Erythroblast (primary cell): Measurements from ENCODE around the gene SHISAL2B.
"Not testable (repeated sequence)": the region's sequence is repeated elsewhere in the genome, so short reads cannot be mapped to it uniquely, and the experiment has no call there.

Experiments
- DNase-seq, 2 experiments: peaks; one replicate each; lab custom pipeline; 2025; lab: John Stamatoyannopoulos, UW
- GATA1 ChIP-seq: IDR thresholded peaks from 2 replicates; pipeline ENCODE4 v1.6.1; 2011; ENCODE audit warnings: low read depth, mild to moderate bottlenecking, control low read depth, low read length, moderate library complexity
- POLR2A ChIP-seq: IDR thresholded peaks from 2 replicates; pipeline ENCODE4 v1.6.1; 2011; ENCODE audit warnings: mild to moderate bottlenecking, low read length

SHISAL2B gene

DNA sequence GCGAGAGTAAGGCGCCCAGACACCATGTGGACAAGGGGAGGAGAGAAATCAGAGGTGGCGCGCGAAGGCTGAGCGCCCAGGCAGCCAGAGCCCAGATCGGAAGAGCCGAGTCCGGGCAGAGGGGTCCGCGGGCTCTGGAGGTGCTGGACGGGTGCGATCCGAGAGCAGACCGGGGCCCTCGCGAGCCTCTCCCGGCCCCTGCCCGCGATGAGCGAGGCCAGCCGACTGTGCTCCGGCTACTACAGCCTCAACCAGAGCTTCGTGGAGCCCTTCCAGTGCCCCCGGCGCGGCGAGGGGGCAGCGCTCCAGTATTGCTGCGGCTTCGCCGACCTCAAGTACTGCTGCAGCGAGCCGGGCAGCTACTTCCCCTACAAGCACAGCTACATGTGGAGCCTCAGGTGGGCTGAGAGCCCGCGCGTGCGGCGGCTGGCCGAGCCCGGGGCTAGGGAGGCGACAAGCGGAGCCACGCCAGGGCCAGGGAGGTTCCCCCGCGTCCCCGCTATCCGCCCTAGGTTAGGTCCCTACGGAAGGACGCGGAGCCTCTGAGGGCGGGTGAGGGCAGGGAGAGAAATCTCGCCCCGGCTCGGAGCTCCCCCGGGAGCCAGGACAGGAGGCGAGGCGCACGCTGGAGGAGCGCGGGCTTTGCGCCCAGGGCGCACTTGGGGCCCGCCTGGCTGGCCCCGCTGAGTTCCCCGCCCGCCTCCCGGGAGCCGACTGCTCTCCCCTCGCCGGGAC is at the start of gene SHISAL2B:
Gene SHISAL2B (plus strand): TSS at position 87 of the 735 bp plus-strand sequence. CDS start 121 bp downstream, at position 208.
- TF ChIP-seq GATA1 (no peak), POLR2A (no peak)
- DNase-seq: peak; percentile 18 to 55

DNA sequence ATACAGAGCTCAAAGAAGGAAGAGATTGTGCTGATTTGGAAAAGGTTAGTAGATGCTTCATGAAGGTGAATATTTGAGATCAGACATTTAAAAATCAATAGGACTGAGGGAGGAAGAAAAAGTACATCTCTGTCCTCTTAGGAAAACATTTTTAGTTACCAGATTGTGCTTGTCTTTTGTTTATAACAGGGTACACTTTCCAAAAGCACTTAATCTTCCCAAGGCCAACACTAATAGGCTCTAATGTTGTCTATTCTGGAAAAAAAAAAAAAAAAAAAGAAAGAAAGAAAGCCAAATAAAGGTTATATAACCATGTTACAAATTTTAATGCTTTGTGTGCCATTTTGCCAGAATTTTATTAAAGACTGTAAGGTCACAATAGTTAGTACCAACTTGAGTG is 45.5 kb upstream of the SHISAL2B start:
- TF ChIP-seq POLR2A (no peak), GATA1 (no peak)

DNA sequence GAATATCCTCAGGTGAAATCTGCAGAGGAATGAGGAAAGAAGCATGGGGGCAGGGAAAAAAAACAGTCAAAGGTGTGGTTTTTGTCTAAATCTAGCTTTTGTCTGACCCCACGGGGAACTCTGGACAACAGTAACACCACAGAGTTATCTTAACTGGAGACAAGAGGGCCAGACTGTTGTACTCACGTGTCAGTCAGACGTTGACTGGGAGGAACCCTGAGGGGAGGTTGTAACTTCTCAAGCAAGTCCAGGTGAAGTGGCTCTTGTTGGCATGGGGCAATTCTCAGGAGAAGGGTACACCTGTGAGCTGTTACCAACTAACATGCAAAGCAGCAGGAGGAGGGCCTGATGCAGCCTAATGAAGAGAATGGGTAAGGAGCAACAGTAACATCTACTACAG is 44.1 kb upstream of the SHISAL2B start:
- DNase-seq: no peak

More for the DNA sequence above, 45.5 kb upstream of the SHISAL2B start:
- DNase-seq: no peak

DNA sequence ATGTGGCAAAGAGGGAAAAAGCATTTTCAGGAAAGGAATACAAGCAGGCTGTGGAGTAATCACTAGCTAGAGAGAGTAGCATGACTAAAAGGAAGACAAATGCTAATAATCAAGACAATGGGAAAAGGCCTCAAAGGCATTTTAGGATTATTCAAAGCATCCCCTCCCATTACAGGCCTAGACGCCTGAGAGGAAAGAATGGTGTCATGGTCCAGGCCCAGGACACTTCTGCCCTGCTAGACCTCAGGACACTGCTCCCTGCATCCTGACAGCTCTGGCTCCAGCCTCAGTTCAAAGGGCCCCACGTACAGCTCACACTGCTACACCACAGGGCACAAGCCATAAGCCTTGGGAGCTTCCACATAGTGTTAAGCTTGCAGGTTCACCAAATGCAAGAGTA is 40.8 kb upstream of the SHISAL2B start:
- no peak for DNase-seq
- TF ChIP-seq GATA1: no peak
- TF ChIP-seq POLR2A: no peak

More for the DNA sequence above, 44.1 kb upstream of the SHISAL2B start:
- no peak for TF ChIP-seq GATA1

DNA sequence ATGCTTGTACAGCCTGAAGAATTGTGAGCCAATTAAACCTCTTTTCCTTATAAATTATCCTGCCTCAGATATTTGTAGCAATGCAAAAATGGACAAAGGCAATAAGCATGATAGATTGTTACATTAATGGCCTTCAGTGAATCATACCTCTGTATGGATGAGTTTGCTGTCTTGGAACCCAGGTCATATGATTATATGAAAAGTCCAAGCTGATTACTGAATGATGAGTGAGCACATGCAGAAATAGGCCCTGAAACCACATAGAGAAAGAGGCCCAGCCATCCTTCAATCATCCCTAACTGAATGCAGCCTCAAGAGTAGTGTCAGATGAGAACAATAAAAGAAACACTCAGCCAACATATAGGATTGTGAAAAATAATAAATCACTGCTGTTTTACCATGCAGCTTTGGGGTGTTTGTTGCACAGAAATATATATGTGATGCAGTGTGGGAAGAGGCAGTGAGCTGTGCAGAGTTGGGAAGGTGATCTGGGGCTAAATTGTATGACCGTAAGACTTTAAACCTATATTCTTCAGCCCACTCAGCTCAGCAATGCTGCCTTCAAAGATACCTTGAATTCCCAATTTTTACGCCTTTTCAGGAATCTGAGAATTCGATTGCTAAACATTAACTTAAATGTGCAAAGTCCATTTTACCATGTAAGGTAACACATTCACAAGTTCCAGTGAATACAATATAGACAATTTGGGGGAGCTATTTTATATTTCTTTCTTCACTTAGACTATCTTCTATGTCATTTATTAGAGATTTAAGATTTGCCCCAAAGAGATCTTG is 36.3 kb upstream of the SHISAL2B start:
- TF ChIP-seq POLR2A: no peak
- no peak for TF ChIP-seq GATA1
- DNase-seq: no peak

DNA sequence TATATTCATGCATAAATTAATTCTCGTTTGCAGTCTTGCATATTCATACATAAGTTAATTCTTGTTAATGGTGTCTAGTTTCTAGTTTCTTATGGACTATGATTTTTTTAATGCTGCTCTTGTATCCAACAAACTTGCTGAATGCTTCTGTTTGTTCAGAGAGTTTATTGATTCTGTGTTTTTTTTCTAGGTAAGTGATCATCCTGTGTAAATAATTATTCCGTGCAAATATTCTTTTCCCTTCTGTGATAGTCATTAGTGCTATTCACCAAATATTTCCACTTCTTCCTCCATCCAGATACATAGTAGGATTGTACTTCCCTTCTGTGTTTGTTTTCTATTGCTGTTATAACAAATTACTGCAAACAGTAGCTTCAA is 35.8 kb upstream of the SHISAL2B start:
- DNase-seq: no peak
- TF ChIP-seq GATA1 (no peak), POLR2A (no peak)

DNA sequence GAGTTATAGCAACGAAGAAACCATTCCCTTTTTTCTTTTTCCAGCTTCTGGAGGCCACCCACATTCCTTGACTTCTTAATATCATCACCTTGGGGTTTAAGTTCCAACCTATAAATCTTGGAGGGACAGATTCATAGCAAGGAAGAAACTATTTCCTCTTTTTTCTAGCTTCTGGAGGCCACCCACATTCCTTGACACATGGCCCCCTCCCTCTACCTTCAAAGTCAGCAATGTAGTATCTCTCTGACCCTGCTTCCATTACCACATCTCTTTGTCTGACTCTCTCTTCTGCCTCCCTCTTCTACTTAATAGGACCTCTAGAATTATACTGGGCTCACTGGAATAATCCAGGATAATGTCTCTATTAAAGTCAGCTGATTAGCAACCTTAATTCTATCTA is 34.7 kb upstream of the SHISAL2B start:
- no peak for TF ChIP-seq GATA1
- TF ChIP-seq POLR2A: no peak
- DNase-seq: no peak

DNA sequence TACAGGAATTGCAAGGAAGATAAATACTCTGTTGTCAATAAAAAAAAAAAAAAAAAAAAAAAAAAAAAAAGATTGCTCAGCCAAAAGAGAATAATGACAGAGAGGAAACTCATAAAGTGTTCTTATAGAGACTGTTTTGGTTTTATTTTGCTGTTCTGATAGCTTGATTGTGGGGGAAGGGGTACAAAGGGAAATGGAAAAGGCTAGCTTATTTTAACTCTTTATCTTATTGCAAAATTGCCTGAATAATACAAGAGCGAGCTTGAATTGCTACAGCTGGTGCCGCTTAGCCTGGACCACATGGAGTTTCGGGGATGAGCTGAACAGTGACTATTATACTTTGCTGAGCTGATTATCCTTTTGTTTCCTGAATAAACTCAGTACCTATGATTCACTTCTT is 31.0 kb upstream of the SHISAL2B start:
- no peak for DNase-seq
- TF ChIP-seq GATA1 (no peak), POLR2A (no peak)

DNA sequence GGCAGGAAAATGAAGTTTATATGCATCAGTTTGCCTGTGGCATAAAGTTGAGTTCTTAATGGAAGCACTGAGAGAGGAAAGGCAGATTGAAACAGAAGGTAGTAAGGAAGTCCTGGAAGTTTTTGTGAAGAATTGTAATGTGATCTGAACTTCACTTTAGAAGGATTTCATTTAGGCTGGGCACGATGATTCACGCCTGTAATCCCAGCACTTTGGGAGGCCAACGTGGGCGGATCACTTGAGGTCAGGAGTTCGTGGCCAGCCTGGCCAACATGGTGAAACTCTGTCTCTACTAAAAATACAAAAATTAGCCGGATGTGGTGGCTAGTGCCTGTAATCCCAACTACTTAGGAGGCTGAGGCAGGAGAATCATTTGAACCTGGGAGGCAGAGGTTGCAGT is 27.1 kb upstream of the SHISAL2B start:
- not testable (repeated sequence) for DNase-seq

DNA sequence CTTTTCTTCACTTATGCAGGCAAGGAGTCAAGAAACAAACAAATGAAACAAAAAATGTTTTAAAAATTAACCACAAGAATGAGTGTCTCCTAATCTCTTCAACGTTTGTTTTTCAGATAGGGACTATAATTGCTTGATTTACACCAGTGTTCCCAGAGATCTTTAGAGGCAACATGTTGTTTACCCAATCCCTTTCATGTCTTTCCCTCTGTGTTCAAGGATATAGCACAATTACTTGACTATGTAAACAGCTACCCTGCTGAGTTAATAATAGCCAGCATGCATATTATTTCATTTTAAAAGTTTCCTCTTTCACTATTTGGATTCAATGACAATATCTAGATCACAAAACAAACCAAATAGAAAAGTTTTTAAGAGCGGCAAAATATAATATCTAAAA is 25.1 kb upstream of the SHISAL2B start:
- TF ChIP-seq GATA1: no peak
- TF ChIP-seq POLR2A: no peak
- no peak for DNase-seq

DNA sequence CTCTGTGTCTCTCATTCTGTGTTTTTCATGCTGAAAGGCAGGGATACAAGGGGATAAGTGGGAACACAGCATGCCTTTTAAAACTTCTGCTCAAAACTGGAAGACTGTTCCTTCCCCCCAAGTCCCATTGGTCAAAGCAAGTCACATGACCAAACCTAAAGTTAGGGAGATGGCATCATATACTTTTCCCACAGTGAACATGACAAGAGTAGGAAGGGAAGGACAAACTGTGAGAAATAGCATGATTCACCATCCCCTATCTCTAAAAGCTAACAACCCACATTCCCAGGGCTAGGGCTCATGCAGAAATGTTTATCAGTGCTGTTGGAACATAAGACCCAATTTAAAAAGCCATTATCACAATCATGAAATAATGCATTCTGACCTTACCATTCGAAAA is 24.2 kb upstream of the SHISAL2B start:
- no peak for TF ChIP-seq POLR2A
- TF ChIP-seq GATA1: no peak
- DNase-seq: no peak

DNA sequence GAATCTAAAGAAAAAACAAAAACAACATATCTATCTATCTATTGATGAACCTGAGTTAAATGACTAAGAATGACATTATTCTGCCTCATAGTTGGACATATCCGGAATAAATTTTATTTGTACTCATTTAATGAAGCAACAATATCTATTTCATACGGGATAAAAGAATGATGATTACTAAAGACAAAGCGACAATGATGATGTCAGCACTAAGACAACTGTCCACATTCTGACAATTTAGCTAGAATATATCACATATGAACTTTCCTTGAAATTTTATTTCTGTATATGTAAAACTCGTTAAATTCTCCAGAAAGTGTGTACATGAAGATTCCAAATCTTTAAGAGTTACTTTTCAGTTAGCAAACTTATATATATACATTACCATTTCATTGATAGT is 23.2 kb upstream of the SHISAL2B start:
- DNase-seq: no peak
- TF ChIP-seq POLR2A (no peak), GATA1 (no peak)

DNA sequence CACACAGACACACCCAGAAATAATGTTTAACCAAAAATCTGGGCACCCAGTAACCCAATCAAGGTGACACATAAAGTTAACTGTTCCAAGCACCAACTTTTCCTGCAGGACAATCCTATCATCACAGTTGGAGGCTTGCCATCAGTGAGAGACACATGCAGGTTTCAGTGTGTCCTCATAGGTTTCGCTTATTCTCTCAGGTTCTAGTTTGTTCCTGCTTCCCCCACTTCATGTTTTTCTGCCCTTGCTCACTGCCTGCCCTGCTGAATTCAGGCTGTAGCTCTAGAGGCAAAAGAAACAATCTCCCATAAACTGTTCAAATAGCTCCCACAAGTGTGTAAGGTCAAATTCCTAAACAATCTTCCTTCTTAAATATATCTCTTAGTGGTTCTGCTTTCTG is 20.0 kb upstream of the SHISAL2B start:
- TF ChIP-seq GATA1: no peak
- TF ChIP-seq POLR2A: no peak

DNA sequence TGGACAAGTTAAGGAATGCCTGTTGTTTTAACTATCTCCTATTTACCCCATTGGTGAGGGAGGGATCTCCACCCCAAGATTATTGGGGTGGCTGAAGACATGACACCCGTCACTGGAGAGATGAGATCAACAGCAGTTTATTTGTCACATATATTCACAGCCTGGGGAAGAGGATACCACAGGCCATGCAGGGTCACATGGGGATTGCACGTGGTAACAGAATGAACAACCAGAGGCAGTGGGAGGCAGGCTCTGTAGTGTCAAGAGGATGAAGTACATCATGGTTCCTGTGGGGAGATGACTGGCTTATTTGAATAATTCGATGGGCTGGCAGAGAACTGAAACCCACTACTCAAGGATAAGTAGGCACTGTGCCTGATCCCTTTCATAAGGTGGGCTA is 18.6 kb upstream of the SHISAL2B start:
- TF ChIP-seq GATA1 (no peak), POLR2A (no peak)
- DNase-seq: no peak

More for the DNA sequence above, 20.0 kb upstream of the SHISAL2B start:
- no peak for DNase-seq
